ENCODE results near the gene BCOR.

- no peak for TF ChIP-seq CTCF (IDR thresholded peaks at IDR 0.05)
- no peak for TF ChIP-seq POLR2A (IDR thresholded peaks at IDR 0.05)
Measured at GRCh38 chrX:40086569-40087335, 11.0 kb downstream of the BCOR start.
